ENCODE measurements around the gene NFIX.

Gene NFIX

GRCh38 chr19:13050274-13050673 lies 55.0 kb downstream of the NFIX start:
- no peak for FAIRE-seq

GRCh38 chr19:13051557-13052165 lies 56.4 kb downstream of the NFIX start:
- FAIRE-seq: no peak

More at GRCh38 chr19:13050274-13050673, 55.0 kb downstream of the NFIX start:
- no peak for DNase-seq (ENCODE audit: extremely low spot score, insufficient read length, low read depth)

GRCh38 chr19:13052447-13053175 lies 57.3 kb downstream of the NFIX start:
- no peak for FAIRE-seq
- DNase-seq (ENCODE audit: extremely low spot score, insufficient read length, low read depth): no peak

More at GRCh38 chr19:13051557-13052165, 56.4 kb downstream of the NFIX start:
- no peak for DNase-seq (ENCODE audit: extremely low spot score, insufficient read length, low read depth)

- DNase-seq (ENCODE audit: extremely low spot score, insufficient read length, low read depth): no peak
Measured at GRCh38 chr19:13053238-13053637, 58.0 kb downstream of the NFIX start.

GRCh38 chr19:13053761-13054625 lies 58.7 kb downstream of the NFIX start:
- FAIRE-seq: no peak
- DNase-seq (ENCODE audit: extremely low spot score, insufficient read length, low read depth): no peak

More at GRCh38 chr19:13053238-13053637, 58.0 kb downstream of the NFIX start:
- FAIRE-seq: no peak

GRCh38 chr19:13054626-13055212 lies 59.4 kb downstream of the NFIX start:
- no peak for FAIRE-seq
- DNase-seq (ENCODE audit: extremely low spot score, insufficient read length, low read depth): no peak

GRCh38 chr19:13055213-13056051 lies 60.2 kb downstream of the NFIX start:
- FAIRE-seq (no peak), DNase-seq (ENCODE audit: extremely low spot score, insufficient read length, low read depth) (no peak)

- no peak for DNase-seq (ENCODE audit: extremely low spot score, insufficient read length, low read depth)
- no peak for FAIRE-seq
Measured at GRCh38 chr19:13056052-13056660, 60.9 kb downstream of the NFIX start.

GRCh38 chr19:13057147-13057572 lies 61.9 kb downstream of the NFIX start:
- FAIRE-seq (no peak), DNase-seq (ENCODE audit: extremely low spot score, insufficient read length, low read depth) (no peak)

- DNase-seq (ENCODE audit: extremely low spot score, insufficient read length, low read depth) (no peak), FAIRE-seq (no peak)
Measured at GRCh38 chr19:13057744-13058143, 62.5 kb downstream of the NFIX start.

GRCh38 chr19:13058951-13059660 lies 63.8 kb downstream of the NFIX start:
- no peak for FAIRE-seq

GRCh38 chr19:13060233-13060963 lies 65.1 kb downstream of the NFIX start:
- DNase-seq (ENCODE audit: extremely low spot score, insufficient read length, low read depth): no peak
- no peak for FAIRE-seq

More at GRCh38 chr19:13058951-13059660, 63.8 kb downstream of the NFIX start:
- DNase-seq (ENCODE audit: extremely low spot score, insufficient read length, low read depth): no peak

- peak; percentile 89 for FAIRE-seq
- peak; percentile 84 for DNase-seq (ENCODE audit: extremely low spot score, insufficient read length, low read depth)
Measured at GRCh38 chr19:13060964-13061927, 66.0 kb downstream of the NFIX start.

GRCh38 chr19:13062317-13062716 lies 67.0 kb downstream of the NFIX start:
- DNase-seq (ENCODE audit: extremely low spot score, insufficient read length, low read depth) (no peak), FAIRE-seq (no peak)

- DNase-seq (ENCODE audit: extremely low spot score, insufficient read length, low read depth): no peak
- no peak for FAIRE-seq
Measured at GRCh38 chr19:13063461-13064091, 68.3 kb downstream of the NFIX start.

GRCh38 chr19:13064092-13064489 lies 68.8 kb downstream of the NFIX start:
- FAIRE-seq (no peak), DNase-seq (ENCODE audit: extremely low spot score, insufficient read length, low read depth) (no peak)
